Pons (tissue), 1 donor: Measurements from ENCODE around the gene TSSK2.

Source experiments
- DNase-seq: peaks from one replicate; pipeline ENCODE4 v3.0.0-alpha.2; 2016; ENCODE audit warnings: low spot score

The TSSK2 gene

GRCh38 chr22:19169002-19169946 lies 38.2 kb downstream of the TSSK2 start:
- no peak for DNase-seq

GRCh38 chr22:19169947-19170318 lies 38.8 kb downstream of the TSSK2 start:
- no peak for DNase-seq

GRCh38 chr22:19172213-19173046 lies 41.3 kb downstream of the TSSK2 start:
- no peak for DNase-seq

- DNase-seq, result no peak
Measured at GRCh38 chr22:19173047-19174035, 42.2 kb downstream of the TSSK2 start.

- no peak for DNase-seq
Measured at GRCh38 chr22:19174106-19175025, 43.3 kb downstream of the TSSK2 start.

- DNase-seq, result no peak
Measured at GRCh38 chr22:19175026-19175601, 44.0 kb downstream of the TSSK2 start.

GRCh38 chr22:19175602-19176174 lies 44.6 kb downstream of the TSSK2 start:
- DNase-seq, result no peak

GRCh38 chr22:19176175-19176643 lies 45.1 kb downstream of the TSSK2 start:
- DNase-seq, result no peak

GRCh38 chr22:19176732-19177131 lies 45.6 kb downstream of the TSSK2 start:
- no peak for DNase-seq

- no peak for DNase-seq
Measured at GRCh38 chr22:19177164-19178064, 46.3 kb downstream of the TSSK2 start.

GRCh38 chr22:19178065-19178656 lies 47.1 kb downstream of the TSSK2 start:
- DNase-seq, result no peak

GRCh38 chr22:19178657-19179496 lies 47.8 kb downstream of the TSSK2 start, which contains the start of gene SLC25A1:
Gene SLC25A1, minus strand, starts transcription at chr22:19178736. Its CDS starts 63 bp downstream, at chr22:19178673.
- peak; percentile 88 for DNase-seq

GRCh38 chr22:19179497-19180048 lies 48.5 kb downstream of the TSSK2 start:
- peak; percentile 84 for DNase-seq

GRCh38 chr22:19180234-19180633 lies 49.1 kb downstream of the TSSK2 start:
- DNase-seq, result no peak

- no peak for DNase-seq
Measured at GRCh38 chr22:19180740-19181410, 49.8 kb downstream of the TSSK2 start.

- DNase-seq, result no peak
Measured at GRCh38 chr22:19181786-19182471, 50.8 kb downstream of the TSSK2 start.
